ENCODE measurements around the gene NOD1.
"Not testable (repeated sequence)": the region's sequence is repeated elsewhere in the genome, so short reads cannot be mapped to it uniquely, and the experiment has no call there.

The NOD1 gene

DNA sequence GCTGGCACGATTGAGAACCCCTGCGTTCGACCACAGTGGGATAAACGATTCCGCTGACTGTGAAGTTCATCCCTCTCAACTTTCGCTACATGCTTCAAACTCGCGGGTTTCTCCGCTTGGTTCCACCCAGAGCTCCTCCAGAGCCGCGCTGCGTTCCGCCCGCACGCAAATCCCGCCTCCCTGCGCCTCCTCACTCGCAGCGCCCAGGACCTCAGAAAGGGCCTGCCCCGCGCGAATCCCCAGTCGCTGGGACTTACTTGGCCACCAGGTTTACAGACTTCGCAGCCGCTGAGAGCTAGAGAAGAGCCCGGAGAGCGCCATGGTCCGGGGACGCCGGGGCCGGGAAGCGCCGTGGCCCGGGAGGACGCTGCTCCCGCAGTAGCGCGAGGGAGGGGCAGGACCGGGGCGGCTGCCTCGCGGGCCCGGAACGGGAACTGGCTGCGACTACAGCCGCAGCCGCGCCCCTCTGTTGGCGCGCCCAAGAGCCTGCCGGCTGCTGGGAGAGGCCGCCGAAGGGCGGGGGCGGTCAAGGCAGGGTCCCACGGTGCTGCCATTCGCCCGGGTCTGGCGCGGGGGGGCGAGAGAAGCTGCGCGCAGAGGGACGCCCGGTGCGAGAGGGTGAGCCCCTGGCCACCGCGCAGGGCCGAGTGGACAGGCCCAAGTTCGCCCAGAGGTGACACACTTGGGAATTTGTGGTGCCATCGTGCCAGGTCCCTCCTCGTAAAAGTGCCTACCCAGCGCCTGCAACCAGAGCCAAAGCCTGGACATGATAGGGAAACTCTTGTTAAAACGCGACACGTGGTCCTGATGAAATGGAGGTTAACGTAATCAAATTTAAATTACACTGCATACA is at the start of gene NOD1:
Gene NOD1 (minus strand): TSS at position 436 of the 853 bp plus-strand sequence. CDS start 21,863 bp downstream, outside the sequence.
- peaks cover 35% of the 10 kb centered on the region for H3K4me1 Mint-ChIP-seq

GRCh38 chr7:30527297-30527696 is 48.7 kb upstream of the NOD1 start:
- ATAC-seq = not testable (repeated sequence)

More for the DNA sequence above, at the start of gene NOD1:
- no peak within 1 kb of the TSS for H3K27ac Mint-ChIP-seq
- H3K4me3 Mint-ChIP-seq = peak within 1 kb of the TSS; percentile 88
- H3K9me3 Mint-ChIP-seq = no peaks in the 10 kb centered on the region
- H3K36me3 Mint-ChIP-seq = no peaks in the 10 kb centered on the region
- ATAC-seq = peak; percentile 92
- DNase-seq (ENCODE audit: low spot score in 2 of 2) = peak; percentile 62 to 84

DNA sequence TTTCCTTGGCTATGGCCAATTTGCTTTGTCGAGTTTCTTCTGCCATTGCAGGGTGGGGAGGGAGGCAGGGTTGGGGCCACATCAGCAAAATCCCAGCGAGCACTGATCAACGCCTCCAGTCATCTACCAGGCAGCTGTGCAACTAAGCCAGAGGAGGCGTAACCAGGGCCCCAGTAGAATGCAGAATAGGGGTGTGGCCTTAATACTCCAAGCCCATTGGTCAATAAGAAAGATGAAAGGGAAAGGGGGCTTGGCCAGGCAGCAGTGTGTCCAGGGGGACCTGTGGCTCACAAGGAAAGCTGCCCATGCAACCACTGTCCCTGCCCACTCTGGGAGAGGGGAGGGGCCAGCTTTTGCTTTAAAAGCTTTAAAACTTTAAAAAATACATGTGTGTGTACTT is 47.6 kb upstream of the NOD1 start:
- Mint-ChIP-seq H3K4me1 (no peaks in the 10 kb centered on the region), H3K36me3 (peaks cover 5% of the 10 kb centered on the region), H3K4me3 (no peak overlapping the region), H3K27ac (no peak overlapping the region), H3K9me3 (no peaks in the 10 kb centered on the region)
- DNase-seq (ENCODE audit: low spot score in 2 of 2) (no peak), ATAC-seq (no peak)

More at GRCh38 chr7:30527297-30527696, 48.7 kb upstream of the NOD1 start:
- H3K4me3 Mint-ChIP-seq; H3K36me3 Mint-ChIP-seq; DNase-seq (ENCODE audit: low spot score in 2 of 2); H3K9me3 Mint-ChIP-seq; H3K4me1 Mint-ChIP-seq; H3K27ac Mint-ChIP-seq: not testable (repeated sequence)

GRCh38 chr7:30525429-30525828 is 46.8 kb upstream of the NOD1 start:
- Mint-ChIP-seq H3K27ac (no peak overlapping the region), H3K4me1 (peaks cover 5% of the 10 kb centered on the region), H3K9me3 (no peaks in the 10 kb centered on the region), H3K4me3 (no peak overlapping the region), H3K36me3 (peaks cover 9% of the 10 kb centered on the region)
- DNase-seq (ENCODE audit: low spot score in 2 of 2) = no peak
- no peak for ATAC-seq

GRCh38 chr7:30524545-30524944 is 46.0 kb upstream of the NOD1 start:
- peaks cover 6% of the 10 kb centered on the region for H3K4me1 Mint-ChIP-seq
- DNase-seq (ENCODE audit: low spot score in 2 of 2) (no peak), ATAC-seq (no peak)
- H3K4me3 Mint-ChIP-seq = no peak overlapping the region
- peak overlapping the region; percentile 58 for H3K27ac Mint-ChIP-seq
- no peaks in the 10 kb centered on the region for H3K9me3 Mint-ChIP-seq
- peaks cover 10% of the 10 kb centered on the region for H3K36me3 Mint-ChIP-seq

- Mint-ChIP-seq H3K36me3 (peaks cover 10% of the 10 kb centered on the region), H3K27ac (no peak overlapping the region), H3K9me3 (no peaks in the 10 kb centered on the region), H3K4me3 (no peak overlapping the region), H3K4me1 (peaks cover 6% of the 10 kb centered on the region)
- DNase-seq (ENCODE audit: low spot score in 2 of 2) (no peak), ATAC-seq (no peak)
Observed at GRCh38 chr7:30523466-30523865, 44.9 kb upstream of the NOD1 start.

GRCh38 chr7:30522159-30522558 is 43.6 kb upstream of the NOD1 start:
- no peak overlapping the region for H3K27ac Mint-ChIP-seq
- peaks cover 10% of the 10 kb centered on the region for H3K36me3 Mint-ChIP-seq
- H3K9me3 Mint-ChIP-seq = no peaks in the 10 kb centered on the region
- no peak overlapping the region for H3K4me3 Mint-ChIP-seq
- DNase-seq (ENCODE audit: low spot score in 2 of 2) (no peak), ATAC-seq (no peak)
- H3K4me1 Mint-ChIP-seq = peaks cover 6% of the 10 kb centered on the region

DNA sequence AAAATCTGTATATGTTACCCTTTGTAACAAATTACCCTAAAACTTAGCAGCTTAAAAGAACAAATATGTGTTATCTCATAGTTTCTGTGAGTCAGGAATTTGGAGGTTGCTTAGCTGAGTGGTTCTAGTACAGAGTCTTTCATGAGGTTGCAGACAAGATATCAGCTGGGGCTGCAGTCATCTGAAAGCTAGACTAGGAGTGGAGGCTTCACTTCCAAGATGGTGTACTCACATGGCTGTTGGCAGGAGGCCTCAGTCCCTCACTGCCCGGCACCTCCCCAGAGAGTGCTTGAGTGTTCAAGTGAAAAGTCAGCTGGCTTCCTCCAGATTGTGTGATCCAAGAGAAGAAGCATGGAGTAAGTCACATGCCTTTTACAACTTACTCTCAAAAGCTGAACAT is 42.9 kb upstream of the NOD1 start:
- DNase-seq (ENCODE audit: low spot score in 2 of 2) = no peak
- peak overlapping the region; percentile 2 for H3K27ac Mint-ChIP-seq
- no peaks in the 10 kb centered on the region for H3K9me3 Mint-ChIP-seq
- H3K4me1 Mint-ChIP-seq = peaks cover 6% of the 10 kb centered on the region
- H3K36me3 Mint-ChIP-seq = peaks cover 10% of the 10 kb centered on the region
- no peak overlapping the region for H3K4me3 Mint-ChIP-seq
- peak; percentile 72 for ATAC-seq

DNA sequence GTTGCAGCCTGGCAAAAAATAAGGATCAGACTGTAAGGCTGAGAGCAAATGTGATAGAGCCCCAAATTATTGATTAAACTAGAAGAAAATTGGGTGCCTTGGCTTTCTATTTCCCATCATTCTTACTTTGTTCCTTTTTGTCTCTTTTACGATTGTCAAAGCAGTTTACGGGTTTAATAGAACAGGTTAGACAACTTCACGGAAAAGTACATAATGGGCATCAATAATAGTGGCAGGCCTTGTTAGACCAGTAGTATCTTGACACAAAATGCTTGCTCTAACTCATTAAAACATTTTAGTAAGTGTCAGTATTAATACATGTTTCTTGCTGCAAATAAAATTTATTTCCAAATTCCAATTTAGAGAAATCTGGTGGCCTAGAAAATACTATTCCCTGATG is 40.5 kb upstream of the NOD1 start:
- no peak overlapping the region for H3K27ac Mint-ChIP-seq

DNA sequence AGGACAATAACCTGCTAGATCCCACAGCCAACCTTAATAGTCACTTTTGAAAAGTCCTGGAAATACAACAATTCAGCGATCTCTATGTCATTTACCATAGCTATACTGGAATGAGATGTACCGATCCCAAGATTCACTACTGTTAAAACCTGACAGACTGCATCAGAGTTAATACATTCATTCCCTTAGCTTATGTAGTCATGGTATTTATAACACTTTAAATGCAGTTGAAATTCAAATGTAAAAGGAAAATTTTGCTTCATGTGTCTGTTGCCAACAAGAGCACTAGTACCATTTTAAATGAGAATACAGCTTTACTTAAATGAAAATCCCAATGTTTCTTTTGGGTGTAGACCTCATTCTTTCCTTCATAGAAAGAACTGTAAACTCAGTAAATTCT is 37.2 kb upstream of the NOD1 start:
- no peak overlapping the region for H3K27ac Mint-ChIP-seq
- ATAC-seq = no peak
- H3K4me1 Mint-ChIP-seq = peaks cover 5% of the 10 kb centered on the region
- no peak for DNase-seq (ENCODE audit: low spot score in 2 of 2)
- H3K4me3 Mint-ChIP-seq = no peak overlapping the region
- H3K36me3 Mint-ChIP-seq = peaks cover 10% of the 10 kb centered on the region
- H3K9me3 Mint-ChIP-seq = no peaks in the 10 kb centered on the region

More for the DNA sequence above, 40.5 kb upstream of the NOD1 start:
- Mint-ChIP-seq H3K4me3 (no peak overlapping the region), H3K9me3 (no peaks in the 10 kb centered on the region), H3K36me3 (peaks cover 10% of the 10 kb centered on the region), H3K4me1 (peaks cover 6% of the 10 kb centered on the region)
- DNase-seq (ENCODE audit: low spot score in 2 of 2) (no peak), ATAC-seq (no peak)

DNA sequence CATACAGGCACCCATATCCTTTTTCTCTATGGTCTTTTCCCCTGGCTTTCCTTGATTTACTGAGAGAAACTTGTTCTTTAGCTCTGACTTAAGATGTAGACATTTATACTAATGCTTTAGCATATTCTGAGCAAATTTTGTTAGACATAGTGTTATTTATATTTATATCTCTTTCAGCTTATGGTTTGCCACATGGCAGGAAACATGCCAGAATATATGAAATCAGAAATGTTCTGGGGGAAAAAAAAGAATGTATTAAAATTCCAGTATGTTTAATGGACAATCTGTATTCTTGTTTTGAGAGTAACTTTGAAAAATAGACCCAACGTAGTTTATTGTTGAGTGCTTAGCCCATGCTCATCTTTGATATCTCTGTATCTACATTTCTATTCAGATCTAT is 36.2 kb upstream of the NOD1 start:
- Mint-ChIP-seq H3K9me3 (no peaks in the 10 kb centered on the region), H3K27ac (no peak overlapping the region), H3K36me3 (peaks cover 6% of the 10 kb centered on the region), H3K4me1 (no peaks in the 10 kb centered on the region), H3K4me3 (no peak overlapping the region)
- ATAC-seq (no peak), DNase-seq (ENCODE audit: low spot score in 2 of 2) (no peak)

- Mint-ChIP-seq H3K27ac (no peak overlapping the region), H3K4me1 (no peaks in the 10 kb centered on the region)
Observed at GRCh38 chr7:30514177-30514576, 35.6 kb upstream of the NOD1 start.

DNA sequence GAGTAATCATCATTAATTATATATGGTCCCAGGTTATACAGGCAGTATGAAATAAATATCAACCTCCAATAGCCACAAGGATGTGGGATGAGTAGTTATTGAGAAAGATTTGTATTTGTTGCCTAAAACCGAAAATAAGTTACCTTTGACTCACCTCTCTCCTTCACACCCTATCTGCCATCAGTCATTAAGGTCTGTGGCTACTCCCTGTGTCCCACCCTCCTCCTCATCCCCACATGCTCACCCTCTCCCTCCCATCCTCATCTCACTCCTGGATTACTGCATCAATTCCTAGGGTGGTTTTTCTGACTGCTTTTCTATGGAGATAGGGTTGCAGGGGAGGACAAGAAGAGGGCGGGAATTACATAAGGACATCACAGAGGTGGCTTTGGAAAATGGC is 35.2 kb upstream of the NOD1 start:
- H3K4me3 Mint-ChIP-seq = no peak overlapping the region
- peaks cover 6% of the 10 kb centered on the region for H3K36me3 Mint-ChIP-seq
- DNase-seq (ENCODE audit: low spot score in 2 of 2) (no peak), ATAC-seq (peak; percentile 78)
- no peaks in the 10 kb centered on the region for H3K4me1 Mint-ChIP-seq
- H3K27ac Mint-ChIP-seq = no peak overlapping the region
- no peaks in the 10 kb centered on the region for H3K9me3 Mint-ChIP-seq

More at GRCh38 chr7:30514177-30514576, 35.6 kb upstream of the NOD1 start:
- Mint-ChIP-seq H3K4me3 (no peak overlapping the region), H3K9me3 (no peaks in the 10 kb centered on the region), H3K36me3 (peaks cover 6% of the 10 kb centered on the region)
- DNase-seq (ENCODE audit: low spot score in 2 of 2) (no peak), ATAC-seq (no peak)

DNA sequence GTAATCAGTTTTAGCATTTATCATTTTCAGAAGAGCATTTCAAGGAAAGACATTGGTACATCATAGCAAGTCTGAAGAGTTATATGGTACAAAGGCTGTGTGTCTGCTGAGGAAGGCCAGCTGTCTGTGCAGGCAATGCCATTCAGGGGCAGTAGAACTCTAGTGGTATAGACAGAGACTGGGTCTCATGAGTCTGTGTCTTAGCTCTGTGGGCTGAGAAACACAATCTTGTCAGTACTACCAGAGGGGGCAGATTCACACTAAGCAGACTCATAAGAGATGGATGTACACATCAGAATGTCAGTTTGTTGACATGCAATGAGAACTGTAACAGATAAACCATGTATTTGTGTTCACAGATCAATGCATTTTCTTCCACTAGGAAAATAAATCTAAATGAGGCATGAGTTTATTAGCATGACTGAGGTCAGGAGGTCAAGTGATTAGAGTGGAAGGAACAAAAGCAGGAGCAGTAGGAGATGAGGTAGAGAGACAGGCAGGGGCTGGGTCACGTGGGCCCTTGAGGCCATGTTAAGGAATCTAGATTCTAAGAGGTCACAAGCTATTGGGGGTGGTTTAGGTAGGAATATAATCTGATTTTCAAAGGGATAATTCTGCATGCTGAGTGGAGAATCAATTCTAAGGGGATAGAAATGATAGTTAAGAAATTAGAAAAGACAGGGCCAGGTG is 33.5 kb upstream of the NOD1 start:
- H3K4me3 Mint-ChIP-seq = no peak overlapping the region
- no peak overlapping the region for H3K27ac Mint-ChIP-seq
- no peaks in the 10 kb centered on the region for H3K4me1 Mint-ChIP-seq
- peaks cover 6% of the 10 kb centered on the region for H3K36me3 Mint-ChIP-seq
- ATAC-seq (peak; percentile 37), DNase-seq (ENCODE audit: low spot score in 2 of 2) (no peak)
- H3K9me3 Mint-ChIP-seq = no peaks in the 10 kb centered on the region

- Mint-ChIP-seq H3K4me1 (no peaks in the 10 kb centered on the region), H3K36me3 (peaks cover 6% of the 10 kb centered on the region), H3K27ac (no peak overlapping the region), H3K9me3 (no peaks in the 10 kb centered on the region), H3K4me3 (no peak overlapping the region)
- no peak for DNase-seq (ENCODE audit: low spot score in 2 of 2)
- no peak for ATAC-seq
Observed at GRCh38 chr7:30511494-30511893, 32.9 kb upstream of the NOD1 start.

Measured in stimulated activated effector memory CD8-positive, alpha-beta T cell treated with anti-CD3 and anti-CD28 coated beads, Interleukin-12 subunit alpha, Interleukin-12 subunit beta, amount 100 ng/mL, for 72 hours (primary cell).